Neural cell (in vitro differentiated cells): ENCODE data around the gene YLPM1. TPM values are rescaled to one million over a fixed set of nuclear protein-coding genes. Genes with fewer than 3 reads are reported as not detected.

Experiments used
- H2AFZ ChIP-seq: fragments of 200-600, 300-800 bp; sonication (generic), shearing (Covaris generic); 2 replicates; pipeline ENCODE4 v1.6.0; 2014; ENCODE audit warnings: low read depth, mild to moderate bottlenecking, antibody characterized with exemption, low read length, moderate library complexity
- H3F3A ChIP-seq: fragments of 200-600 bp; shearing (Covaris generic); 2 replicates; pipeline ENCODE4 v1.6.1; 2016; ENCODE audit warnings: mild to moderate bottlenecking, moderate library complexity, mixed read lengths, antibody characterized with exemption, low read length; ENCODE audit not compliant: insufficient read depth, poor library complexity, severe bottlenecking
- H3K27ac ChIP-seq: fragments of 200-600, 300-800 bp; sonication (generic), shearing (Covaris generic); 2 replicates; pipeline ENCODE4 v1.5.1; 2014; ENCODE audit warnings: mild to moderate bottlenecking, low read length, moderate library complexity
- H3K27me3 ChIP-seq: fragments of 300-800, 200-600 bp; sonication (generic), shearing (Covaris generic); 2 replicates; pipeline ENCODE4 v1.6.0; 2014; ENCODE audit warnings: mild to moderate bottlenecking, low read depth, low read length, moderate library complexity; ENCODE audit not compliant: insufficient read depth
- H3K36me3 ChIP-seq: fragments of 300-800, 200-600 bp; sonication (generic), shearing (Covaris generic); 2 replicates; pipeline ENCODE4 v1.5.1; 2014; ENCODE audit warnings: mild to moderate bottlenecking, antibody characterized with exemption, low read length, moderate library complexity; ENCODE audit not compliant: insufficient read depth
- H3K4me2 ChIP-seq: fragments of 300-800, 200-600 bp; sonication (generic), shearing (Covaris generic); 2 replicates; pipeline ENCODE4 v1.6.0; 2014; ENCODE audit warnings: mild to moderate bottlenecking, low read length
- H3K4me3 ChIP-seq: fragments of 300-800, 200-600 bp; sonication (generic), shearing (Covaris generic); 2 replicates; pipeline ENCODE4 v1.5.1; 2014; ENCODE audit warnings: mild to moderate bottlenecking, low read length, moderate library complexity
- H3K79me2 ChIP-seq: fragments of 200-600 bp; shearing (Covaris generic); replicated peaks from 2 replicates; pipeline ENCODE4 v1.6.0; 2014; ENCODE audit warnings: mild to moderate bottlenecking, low read length, moderate library complexity; ENCODE audit not compliant: insufficient read depth
- H3K9ac ChIP-seq: fragments of 300-800, 200-600 bp; sonication (generic), shearing (Covaris generic); 2 replicates; pipeline ENCODE4 v1.6.1; 2016; ENCODE audit warnings: mild to moderate bottlenecking, low read length, mixed read lengths
- H3K9me2 ChIP-seq: fragments of 200-600 bp; shearing (Covaris generic); 2 replicates; pipeline ENCODE4 v1.6.1; 2016; ENCODE audit warnings: mild to moderate bottlenecking, low read length, mixed read lengths; ENCODE audit not compliant: insufficient read depth
- H3K9me3 ChIP-seq: fragments of 200-600, 300-800 bp; sonication (generic), shearing (Covaris generic); 2 replicates; pipeline ENCODE4 v1.6.1; 2016; ENCODE audit warnings: mild to moderate bottlenecking, mixed run types, low read length, moderate library complexity, mixed read lengths
- H4K20me1 ChIP-seq: fragments of 200-600 bp; shearing (Covaris generic); 2 replicates; pipeline ENCODE4 v1.6.1; 2016; ENCODE audit warnings: mild to moderate bottlenecking, mixed run types; ENCODE audit not compliant: insufficient read depth
- CTCF ChIP-seq: fragments of 450-650 bp; IDR thresholded peaks from 2 replicates; pipeline ENCODE4 v1.5.1; 2014; ENCODE audit warnings: antibody characterized with exemption, mild to moderate bottlenecking, moderate library complexity; ENCODE audit not compliant: poor library complexity, severe bottlenecking
- EP300 ChIP-seq: fragments of 450-650 bp; conservative IDR thresholded peaks from 2 replicates; pipeline ENCODE4 v1.6.1; 2014; ENCODE audit warnings: antibody characterized with exemption, mild to moderate bottlenecking, moderate library complexity; ENCODE audit not compliant: poor library complexity, severe bottlenecking
- EZH2 ChIP-seq: fragments of 200-600, 300-800 bp; shearing (Covaris generic), sonication (generic); IDR thresholded peaks from 2 replicates; pipeline ENCODE4 v1.6.1; 2014; ENCODE audit warnings: antibody characterized with exemption, low read length, borderline replicate concordance, mild to moderate bottlenecking; ENCODE audit not compliant: insufficient read depth, poor library complexity, severe bottlenecking
- MXI1 ChIP-seq: fragments of 450-650 bp; conservative IDR thresholded peaks from 2 replicates; pipeline ENCODE4 v1.6.1; 2014; ENCODE audit warnings: antibody characterized with exemption, mild to moderate bottlenecking; ENCODE audit not compliant: poor library complexity, severe bottlenecking
- POLR2AphosphoS5 ChIP-seq: IDR thresholded peaks from 2 replicates; pipeline ENCODE4 v1.6.1; 2012
- RAD21 ChIP-seq: fragments of 450-650 bp; conservative IDR thresholded peaks from 2 replicates; pipeline ENCODE4 v1.6.1; 2014; ENCODE audit warnings: antibody characterized with exemption, mild to moderate bottlenecking, moderate library complexity
- REST ChIP-seq: IDR thresholded peaks from 2 replicates; pipeline ENCODE4 v1.6.1; 2012; ENCODE audit warnings: borderline replicate concordance
- SMC3 ChIP-seq: fragments of 450-650 bp; conservative IDR thresholded peaks from 2 replicates; pipeline ENCODE4 v1.6.1; 2014; ENCODE audit warnings: antibody characterized with exemption, mild to moderate bottlenecking, moderate library complexity; ENCODE audit not compliant: poor library complexity
- TAF1 ChIP-seq: IDR thresholded peaks from 2 replicates; pipeline ENCODE4 v1.6.1; 2012; ENCODE audit warnings: low read depth
- polyA plus RNA-seq: library from polyadenylated mRNA; depleted of rRNA; stranded (reverse); fragments of >200 nt; gene quantifications from 2 replicates; pipeline ENCODE4 v1.2.3, GENCODE V29; 2014

YLPM1 gene
- polyA plus RNA-seq, 1 donor from 2014 or later: 63.4 TPM

GRCh38 chr14:74739293-74740030 lies 23.7 kb upstream of the YLPM1 start:
- Histone ChIP-seq H2AFZ (no peak overlapping the region), H3K27me3 (no peaks in the 10 kb centered on the region), H3K9me2 (no peaks in the 10 kb centered on the region), H3K36me3 (no peaks in the 10 kb centered on the region), H3K4me3 (no peak overlapping the region), H3F3A (no peaks in the 10 kb centered on the region), H3K27ac (no peak overlapping the region), H3K9ac (no peak overlapping the region), H4K20me1 (no peaks in the 10 kb centered on the region), H3K79me2 (no peaks in the 10 kb centered on the region), H3K4me2 (no peak overlapping the region), H3K9me3 (no peaks in the 10 kb centered on the region)
- TF ChIP-seq TAF1 (no peak), EZH2 (no peak), EP300 (no peak), CTCF (no peak), RAD21 (no peak), MXI1 (no peak), REST (no peak), SMC3 (no peak), POLR2AphosphoS5 (no peak)

GRCh38 chr14:74747237-74747636 lies 15.9 kb upstream of the YLPM1 start:
- no peaks in the 10 kb centered on the region for H3K9me3 ChIP-seq
- no peak overlapping the region for H2AFZ ChIP-seq
- no peaks in the 10 kb centered on the region for H3K79me2 ChIP-seq
- TF ChIP-seq RAD21 (no peak), REST (no peak), SMC3 (no peak)
- no peaks in the 10 kb centered on the region for H4K20me1 ChIP-seq
- no peaks in the 10 kb centered on the region for H3K36me3 ChIP-seq
- H3F3A ChIP-seq: no peaks in the 10 kb centered on the region
- no peak overlapping the region for H3K9ac ChIP-seq
- no peak overlapping the region for H3K4me2 ChIP-seq
- no peaks in the 10 kb centered on the region for H3K27me3 ChIP-seq
- H3K27ac ChIP-seq: no peak overlapping the region
- no peak overlapping the region for H3K4me3 ChIP-seq
- no peaks in the 10 kb centered on the region for H3K9me2 ChIP-seq
